Left ventricle myocardium inferior (tissue), 1 donor: ENCODE results near the gene CCDC158. TPM values are rescaled to one million over a fixed set of nuclear protein-coding genes. Genes with fewer than 3 reads are reported as not detected.

Source experiments
- DNase-seq: peaks from one replicate; pipeline ENCODE4 v3.0.0-alpha.2; 2020
- H3K27ac ChIP-seq: fragments of 200-600 bp; replicated peaks from 2 replicates; pipeline ENCODE4 v1.8.0; 2021
- H3K27me3 ChIP-seq: fragments of 200-600 bp; 2 replicates; pipeline ENCODE4 v1.8.0; 2021; ENCODE audit warnings: low read depth
- H3K36me3 ChIP-seq: fragments of 200-600 bp; 2 replicates; pipeline ENCODE4 v1.8.0; 2021
- H3K4me1 ChIP-seq: fragments of 200-600 bp; 2 replicates; pipeline ENCODE4 v1.8.0; 2021
- H3K4me3 ChIP-seq: fragments of 200-600 bp; 2 replicates; pipeline ENCODE4 v1.8.0; 2021; ENCODE audit warnings: mild to moderate bottlenecking, moderate library complexity
- H3K9me3 ChIP-seq: fragments of 200-600 bp; replicated peaks from 2 replicates; pipeline ENCODE4 v1.8.0; 2021
- intact Hi-C: fragments of 100-400 bp; cut with micrococcal nuclease; formaldehyde crosslinking; loops from one replicate; pipeline ENCODE4 v1.11.0; 2022
- total RNA-seq: library from RNA; stranded (reverse); fragmentation: NEBNext Ultra II Directional; extraction: Animal tissue kit (Norgen Biotek cat#: 25700); gene quantifications from one replicate; pipeline ENCODE4 v1.2.1, GENCODE V29; 2021
- TF ChIP-seq, protein P1 (sequence below): fragments of 200-600 bp; IDR thresholded peaks from 2 replicates; pipeline ENCODE4 v1.8.0; 2021; ENCODE audit warnings: antibody characterized with exemption, mild to moderate bottlenecking, borderline replicate concordance
- donor health status: DM: no; HTN: yes; CAD: no; lungs with severe emphysema.

CCDC158 gene
- total RNA-seq, 1 donor from 2014 or later = 0.11 TPM

DNA sequence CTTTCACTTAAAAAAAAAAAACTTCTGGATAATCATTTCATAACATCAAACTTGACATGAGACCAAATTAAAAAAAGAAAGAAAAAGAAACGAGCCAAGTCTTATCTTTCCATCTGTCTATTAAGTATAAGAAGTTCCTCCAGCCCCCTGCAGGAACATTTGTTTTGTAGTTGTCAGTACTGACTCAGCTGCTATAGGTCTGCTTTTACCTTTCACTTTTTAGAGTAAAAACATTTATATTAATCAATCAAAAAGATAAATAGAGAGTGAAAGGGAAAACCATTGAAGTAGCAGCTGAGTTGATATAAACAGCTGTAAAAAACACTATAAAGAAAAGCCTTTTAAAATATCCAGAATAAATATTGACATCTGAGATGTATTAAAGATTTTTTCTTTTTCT is 46.1 kb downstream of the CCDC158 start:
- no peaks in the 10 kb centered on the region for H3K36me3 ChIP-seq
- TF ChIP-seq, protein P1, sequence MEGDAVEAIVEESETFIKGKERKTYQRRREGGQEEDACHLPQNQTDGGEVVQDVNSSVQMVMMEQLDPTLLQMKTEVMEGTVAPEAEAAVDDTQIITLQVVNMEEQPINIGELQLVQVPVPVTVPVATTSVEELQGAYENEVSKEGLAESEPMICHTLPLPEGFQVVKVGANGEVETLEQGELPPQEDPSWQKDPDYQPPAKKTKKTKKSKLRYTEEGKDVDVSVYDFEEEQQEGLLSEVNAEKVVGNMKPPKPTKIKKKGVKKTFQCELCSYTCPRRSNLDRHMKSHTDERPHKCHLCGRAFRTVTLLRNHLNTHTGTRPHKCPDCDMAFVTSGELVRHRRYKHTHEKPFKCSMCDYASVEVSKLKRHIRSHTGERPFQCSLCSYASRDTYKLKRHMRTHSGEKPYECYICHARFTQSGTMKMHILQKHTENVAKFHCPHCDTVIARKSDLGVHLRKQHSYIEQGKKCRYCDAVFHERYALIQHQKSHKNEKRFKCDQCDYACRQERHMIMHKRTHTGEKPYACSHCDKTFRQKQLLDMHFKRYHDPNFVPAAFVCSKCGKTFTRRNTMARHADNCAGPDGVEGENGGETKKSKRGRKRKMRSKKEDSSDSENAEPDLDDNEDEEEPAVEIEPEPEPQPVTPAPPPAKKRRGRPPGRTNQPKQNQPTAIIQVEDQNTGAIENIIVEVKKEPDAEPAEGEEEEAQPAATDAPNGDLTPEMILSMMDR = no peak
- H3K27me3 ChIP-seq = no peaks in the 10 kb centered on the region
- peaks cover 7% of the 10 kb centered on the region for H3K4me1 ChIP-seq
- intact Hi-C loops = no loop called here
- DNase-seq = no peak
- H3K27ac ChIP-seq = no peak overlapping the region
- no peak overlapping the region for H3K4me3 ChIP-seq
- no peaks in the 10 kb centered on the region for H3K9me3 ChIP-seq

DNA sequence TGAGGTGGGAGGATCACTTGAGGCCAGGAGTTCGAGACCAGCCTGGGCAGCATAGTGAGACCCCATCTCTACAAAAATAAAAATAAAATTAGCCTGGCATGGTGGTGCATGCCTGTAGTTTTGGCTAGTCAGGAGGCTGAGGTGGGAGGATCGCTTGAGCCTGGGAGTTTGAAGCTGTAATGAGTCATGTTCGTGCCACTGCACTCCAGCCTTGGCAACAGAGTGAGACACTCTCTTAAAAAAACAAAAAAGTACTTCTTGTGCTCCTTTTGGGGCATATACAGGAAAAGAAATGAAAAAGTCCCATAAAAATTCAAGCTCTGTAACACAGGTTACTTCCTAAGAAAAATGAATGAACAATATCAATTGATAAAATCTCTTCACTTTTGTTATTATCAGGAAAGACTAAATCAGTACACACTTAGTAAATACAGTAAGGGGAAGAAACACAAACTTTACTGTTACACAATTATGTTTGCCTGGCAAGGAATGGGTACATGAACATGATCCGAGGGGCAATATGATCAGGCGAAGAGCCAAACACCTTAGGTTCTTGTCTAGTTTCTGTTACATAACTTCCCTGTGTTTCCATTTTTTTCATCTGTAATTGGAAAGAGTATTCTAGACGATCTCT is 46.9 kb downstream of the CCDC158 start:
- Histone ChIP-seq H3K9me3 (no peaks in the 10 kb centered on the region), H3K36me3 (no peaks in the 10 kb centered on the region), H3K4me3 (no peak overlapping the region), H3K4me1 (peaks cover 7% of the 10 kb centered on the region), H3K27ac (no peak overlapping the region), H3K27me3 (no peaks in the 10 kb centered on the region)
- intact Hi-C loops = no loop called here
- TF ChIP-seq, protein P1 = no peak
- no peak for DNase-seq

DNA sequence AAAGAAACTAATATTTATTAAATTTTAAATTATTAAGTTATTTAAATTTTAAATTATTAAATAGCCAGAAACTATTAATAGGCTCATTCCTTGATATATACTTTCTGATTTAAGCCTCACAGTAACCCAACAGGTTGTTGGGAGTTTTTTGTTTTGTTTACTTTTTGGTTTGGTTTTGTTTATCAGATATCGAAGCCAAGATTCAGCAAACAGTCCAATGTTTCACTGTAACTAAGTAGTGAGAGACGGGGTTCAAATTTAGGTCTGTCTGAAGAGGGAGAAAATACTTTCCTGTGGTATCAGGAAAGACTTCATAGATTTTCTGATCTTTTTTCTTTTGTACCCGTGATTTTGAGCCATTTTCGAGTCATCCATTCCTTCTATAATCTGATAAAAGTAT is 54.2 kb downstream of the CCDC158 start:
- intact Hi-C loops = no loop called here
- Histone ChIP-seq H3K27ac (no peak overlapping the region), H3K4me1 (no peaks in the 10 kb centered on the region), H3K4me3 (no peak overlapping the region), H3K9me3 (no peaks in the 10 kb centered on the region), H3K27me3 (no peaks in the 10 kb centered on the region), H3K36me3 (no peaks in the 10 kb centered on the region)
- TF ChIP-seq, protein P1 = no peak
- DNase-seq = no peak

DNA sequence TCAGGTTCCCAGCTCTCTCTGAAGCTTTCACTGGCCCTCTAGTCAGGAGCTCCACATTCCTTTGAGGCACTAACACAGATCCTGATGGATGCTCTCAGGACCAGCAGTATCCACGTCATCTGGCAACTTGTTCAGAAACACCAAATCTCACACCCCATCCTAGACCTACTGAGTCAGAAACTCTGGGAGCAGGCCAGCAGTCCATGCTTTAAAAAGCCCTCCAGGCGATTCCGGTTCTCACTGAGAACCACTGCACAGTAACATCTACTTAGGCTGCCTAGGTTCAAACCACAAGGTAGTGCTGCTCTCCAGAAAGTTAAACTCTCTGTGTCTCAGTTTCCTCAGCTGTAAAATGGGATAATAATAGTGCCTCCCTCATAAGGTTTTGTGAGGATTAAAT is 55.3 kb downstream of the CCDC158 start:
- H3K4me3 ChIP-seq = no peak overlapping the region
- TF ChIP-seq, protein P1 = no peak

DNA sequence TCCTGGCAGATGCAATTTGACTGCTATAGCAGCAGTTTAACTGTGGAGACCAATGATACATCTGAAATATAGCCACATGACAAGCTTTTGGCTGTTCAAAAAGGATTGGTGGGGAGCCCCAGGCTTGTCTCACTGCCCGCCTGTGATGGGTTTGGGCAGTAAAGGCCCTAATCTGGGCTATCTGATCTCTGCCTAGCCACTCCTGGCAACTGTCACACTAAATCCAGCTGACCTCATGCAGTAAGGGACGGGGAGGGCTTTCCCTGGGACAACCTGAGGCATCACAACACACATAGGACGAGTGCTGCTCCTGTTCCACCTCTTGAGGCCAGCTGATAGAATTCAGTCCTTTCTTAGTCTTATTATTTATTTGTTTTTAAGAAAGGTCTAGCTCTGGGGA is 56.2 kb downstream of the CCDC158 start:
- intact Hi-C loops = no loop called here
- Histone ChIP-seq H3K36me3 (no peaks in the 10 kb centered on the region), H3K27ac (no peak overlapping the region), H3K4me1 (no peaks in the 10 kb centered on the region), H3K9me3 (peaks cover 9% of the 10 kb centered on the region), H3K4me3 (no peak overlapping the region), H3K27me3 (no peaks in the 10 kb centered on the region)
- DNase-seq = no peak
- TF ChIP-seq, protein P1 = no peak

More for the DNA sequence above, 55.3 kb downstream of the CCDC158 start:
- intact Hi-C loops = no loop called here
- no peak for DNase-seq
- no peaks in the 10 kb centered on the region for H3K27me3 ChIP-seq
- H3K27ac ChIP-seq = no peak overlapping the region
- H3K9me3 ChIP-seq = peaks cover under 1% of the 10 kb centered on the region
- H3K4me1 ChIP-seq = no peaks in the 10 kb centered on the region
- no peaks in the 10 kb centered on the region for H3K36me3 ChIP-seq
